ENCODE results near the gene UQCC3.
"Not testable (repeated sequence)": the region's sequence is repeated elsewhere in the genome, so short reads cannot be mapped to it uniquely, and the experiment has no call there.

UQCC3 gene

DNA sequence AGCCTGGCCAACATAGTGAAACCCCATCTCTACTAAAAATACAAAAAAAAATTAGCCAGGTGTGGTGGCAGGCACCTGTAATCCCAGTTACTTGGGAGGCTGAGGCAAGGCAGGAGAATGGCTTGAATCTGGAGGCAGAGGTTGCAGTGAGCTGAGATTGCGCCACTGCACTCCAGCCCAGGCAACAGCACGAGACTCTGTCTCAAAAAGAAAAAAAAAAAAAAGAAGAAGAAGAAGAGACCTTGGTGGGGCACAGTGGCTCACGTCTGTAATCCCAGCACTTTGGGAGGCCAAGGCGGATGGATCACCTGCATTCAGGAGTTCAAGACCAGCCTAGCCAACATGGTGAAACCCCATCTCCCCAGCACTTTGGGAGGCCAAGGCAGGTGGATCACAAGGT is 32.4 kb downstream of the UQCC3 start:
- not testable (repeated sequence) for DNase-seq (ENCODE audit: low spot score)

DNA sequence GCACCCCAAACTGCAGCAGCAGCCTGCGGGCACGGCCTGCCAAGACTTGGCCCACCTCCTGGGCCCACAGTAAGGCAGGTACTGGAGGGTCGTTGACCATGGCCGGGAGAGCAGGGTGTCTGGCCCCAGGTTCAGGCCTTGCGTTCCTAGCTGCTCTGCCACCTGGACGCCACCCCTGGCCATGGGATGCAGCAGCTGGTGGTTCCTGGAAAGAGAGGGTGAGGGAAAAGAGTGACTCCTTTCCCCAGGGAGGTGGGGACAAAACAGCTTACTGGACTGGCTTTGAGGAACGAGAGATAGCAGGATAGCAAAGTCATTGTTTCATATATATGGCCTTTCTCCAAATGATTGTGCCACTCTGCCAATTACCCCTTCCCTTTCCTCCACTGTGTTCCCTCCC is 33.9 kb downstream of the UQCC3 start:
- DNase-seq (ENCODE audit: low spot score) = peak; percentile 59

DNA sequence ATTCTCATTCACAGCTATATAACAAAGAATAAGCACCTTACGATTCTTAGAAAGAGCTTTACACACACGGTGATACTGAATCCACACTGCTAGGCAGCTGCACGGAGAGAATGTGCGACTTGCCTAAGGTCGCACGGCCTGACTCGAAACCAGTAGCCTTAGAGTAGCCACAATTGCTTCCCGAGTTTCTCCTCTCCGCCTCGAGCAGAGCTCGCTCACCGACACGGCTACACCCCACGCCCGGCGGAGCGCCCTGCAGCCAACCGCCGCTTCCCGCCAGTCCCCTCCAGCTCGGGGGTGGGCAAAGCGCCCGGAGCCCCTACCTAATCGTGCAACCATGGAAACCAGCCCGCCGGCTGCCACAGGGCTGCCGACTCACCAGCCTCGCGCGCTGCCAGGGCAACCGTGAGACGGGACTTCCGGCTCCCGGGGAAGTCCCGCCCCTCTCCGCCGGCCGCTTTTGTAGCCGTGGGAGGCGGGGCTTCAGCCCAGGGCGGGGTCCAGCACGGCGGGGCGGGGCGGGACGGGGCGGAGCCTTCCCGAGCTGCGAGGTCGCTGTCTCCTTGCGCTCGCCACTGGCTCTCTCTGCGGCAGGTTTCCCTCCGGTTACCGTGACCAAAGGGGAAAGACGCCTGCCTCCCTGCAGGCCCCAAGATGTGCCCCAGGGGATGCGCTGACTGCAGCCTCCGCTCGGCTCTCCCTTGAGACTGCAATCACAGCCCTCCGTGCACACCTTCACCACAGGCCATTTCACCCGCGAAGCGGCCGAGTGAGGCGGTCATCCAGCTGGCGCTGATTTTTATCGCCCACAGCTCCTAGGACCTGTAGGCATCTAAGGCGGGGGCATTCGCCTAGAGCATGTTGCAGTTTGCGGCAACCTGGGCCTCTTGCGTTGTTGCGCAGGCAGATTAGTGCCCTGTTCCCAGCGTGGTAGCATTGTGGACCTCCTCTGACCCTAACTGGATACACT is 34.7 kb downstream of the UQCC3 start:
- peak; percentile 96 for DNase-seq (ENCODE audit: low spot score)

GRCh38 chr11:62706850-62707247 is 35.4 kb downstream of the UQCC3 start:
- no peak for DNase-seq (ENCODE audit: low spot score)

DNA sequence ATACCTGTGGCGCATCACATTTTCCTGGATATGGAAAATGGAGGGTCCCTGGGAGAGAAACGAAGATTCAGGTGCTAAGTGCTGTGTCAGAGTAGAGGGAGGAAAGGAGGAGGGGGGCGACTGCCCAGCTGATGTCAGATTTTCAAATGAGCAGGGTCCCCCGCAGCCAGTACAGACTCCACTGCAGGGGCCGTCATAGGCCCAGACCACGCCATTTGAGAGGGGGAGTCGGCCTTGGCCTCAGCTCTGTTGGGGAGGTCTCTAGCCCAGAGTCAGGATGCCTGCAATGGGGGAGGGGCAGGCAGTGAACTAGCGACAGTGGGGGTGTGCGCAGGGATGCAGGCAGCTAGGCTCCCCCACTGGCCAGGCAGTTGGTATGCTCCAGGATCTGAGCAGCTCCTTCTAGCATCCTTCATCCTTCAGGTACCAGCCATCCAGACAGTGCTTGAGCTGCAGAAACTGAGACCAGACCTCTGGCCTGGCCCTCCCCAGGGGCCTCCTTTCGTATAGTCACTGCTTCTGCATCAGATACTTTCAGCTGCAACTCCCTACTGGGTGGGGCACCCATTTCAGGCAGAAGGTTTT is 35.9 kb downstream of the UQCC3 start, which contains the start of the genes BSCL2 and GNG3:
Gene BSCL2 (minus strand): TSS at position 148 of the 585 bp plus-strand sequence. CDS start 229 bp downstream, outside the sequence.
Gene GNG3 (plus strand): TSS at position 400 of the 585 bp plus-strand sequence. CDS start 620 bp downstream, outside the sequence.
- no peak for DNase-seq (ENCODE audit: low spot score)

DNA sequence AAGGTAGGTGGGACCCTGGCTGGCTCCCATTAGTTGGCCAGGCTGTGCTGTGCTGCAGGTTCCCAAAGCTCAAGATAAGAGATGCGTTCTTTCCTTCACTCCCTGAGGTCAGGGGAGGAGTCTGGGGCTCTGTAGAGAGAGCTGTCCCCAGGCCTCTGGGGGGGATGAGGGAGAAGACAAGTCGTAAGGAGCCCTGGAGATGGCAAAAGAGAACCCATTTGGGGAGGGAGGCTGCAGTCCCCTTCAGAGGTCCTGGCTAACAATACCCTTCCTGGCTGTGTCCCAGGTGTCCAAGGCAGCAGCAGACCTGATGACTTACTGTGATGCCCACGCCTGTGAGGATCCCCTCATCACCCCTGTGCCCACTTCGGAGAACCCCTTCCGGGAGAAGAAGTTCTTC is 36.9 kb downstream of the UQCC3 start:
- no peak for DNase-seq (ENCODE audit: low spot score)

DNA sequence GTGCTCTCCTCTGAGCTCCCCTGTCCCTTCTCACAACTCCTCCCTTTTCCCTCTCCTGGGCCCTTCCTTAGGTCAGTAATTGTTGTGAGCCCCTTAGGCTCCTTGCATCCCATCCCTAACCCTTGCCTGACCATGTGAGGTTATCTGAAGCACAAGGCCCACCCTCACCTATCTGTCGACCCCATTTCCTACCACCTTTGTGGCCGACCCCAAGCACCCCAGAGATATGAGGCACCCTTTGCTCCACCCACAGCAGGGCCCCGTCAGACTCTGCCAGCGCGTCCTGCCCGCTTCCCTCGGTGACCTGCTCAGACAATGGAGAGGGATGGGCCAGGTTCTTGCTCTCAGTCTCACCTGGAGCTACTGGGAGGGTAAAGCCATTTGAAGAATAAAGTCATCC is 37.3 kb downstream of the UQCC3 start:
- no peak for DNase-seq (ENCODE audit: low spot score)

- peak; percentile 97 for DNase-seq (ENCODE audit: low spot score)
Observed at GRCh38 chr11:62709247-62710000, 38.0 kb downstream of the UQCC3 start.

DNA sequence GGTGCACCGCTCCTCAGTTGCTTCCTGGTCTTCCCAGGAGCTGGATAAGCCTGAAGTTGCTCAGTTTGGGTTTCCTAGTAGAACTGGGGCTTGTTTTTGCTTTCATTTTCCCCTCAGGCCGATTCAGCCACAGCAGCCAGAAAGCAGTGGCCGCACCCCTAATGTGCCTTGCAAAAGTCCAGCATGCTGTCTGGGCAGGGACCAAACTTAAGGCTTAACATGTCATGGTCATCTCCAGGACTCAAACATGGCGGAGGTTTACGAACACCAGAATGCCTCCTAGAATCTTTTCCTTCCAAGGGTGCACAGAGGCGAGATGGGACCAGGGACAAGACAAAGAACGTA is 38.5 kb downstream of the UQCC3 start:
- DNase-seq (ENCODE audit: low spot score) = no peak

- DNase-seq (ENCODE audit: low spot score) = no peak
Observed at GRCh38 chr11:62712276-62712812, 40.9 kb downstream of the UQCC3 start.

GRCh38 chr11:62712861-62713260 is 41.4 kb downstream of the UQCC3 start:
- DNase-seq (ENCODE audit: low spot score) = no peak

DNA sequence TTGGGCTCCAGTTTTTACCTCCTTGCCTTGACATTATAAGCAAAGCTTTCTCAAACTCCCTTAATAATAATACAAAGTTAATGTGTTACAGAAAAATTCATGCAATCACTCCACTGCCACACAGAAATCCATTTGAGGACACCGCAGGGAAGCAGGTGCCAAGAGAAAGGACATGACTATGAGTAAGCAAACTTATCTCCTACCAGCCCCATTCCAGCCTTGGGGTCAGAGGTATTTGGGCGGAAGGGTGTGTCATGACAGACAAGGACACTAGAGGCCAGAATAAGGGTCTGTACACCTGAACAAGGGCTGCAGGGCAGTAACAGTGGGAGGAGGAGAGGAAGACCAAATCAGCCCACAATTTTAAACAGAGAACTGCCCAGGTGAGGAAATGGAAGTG is 41.9 kb downstream of the UQCC3 start:
- DNase-seq (ENCODE audit: low spot score) = peak; percentile 84

DNA sequence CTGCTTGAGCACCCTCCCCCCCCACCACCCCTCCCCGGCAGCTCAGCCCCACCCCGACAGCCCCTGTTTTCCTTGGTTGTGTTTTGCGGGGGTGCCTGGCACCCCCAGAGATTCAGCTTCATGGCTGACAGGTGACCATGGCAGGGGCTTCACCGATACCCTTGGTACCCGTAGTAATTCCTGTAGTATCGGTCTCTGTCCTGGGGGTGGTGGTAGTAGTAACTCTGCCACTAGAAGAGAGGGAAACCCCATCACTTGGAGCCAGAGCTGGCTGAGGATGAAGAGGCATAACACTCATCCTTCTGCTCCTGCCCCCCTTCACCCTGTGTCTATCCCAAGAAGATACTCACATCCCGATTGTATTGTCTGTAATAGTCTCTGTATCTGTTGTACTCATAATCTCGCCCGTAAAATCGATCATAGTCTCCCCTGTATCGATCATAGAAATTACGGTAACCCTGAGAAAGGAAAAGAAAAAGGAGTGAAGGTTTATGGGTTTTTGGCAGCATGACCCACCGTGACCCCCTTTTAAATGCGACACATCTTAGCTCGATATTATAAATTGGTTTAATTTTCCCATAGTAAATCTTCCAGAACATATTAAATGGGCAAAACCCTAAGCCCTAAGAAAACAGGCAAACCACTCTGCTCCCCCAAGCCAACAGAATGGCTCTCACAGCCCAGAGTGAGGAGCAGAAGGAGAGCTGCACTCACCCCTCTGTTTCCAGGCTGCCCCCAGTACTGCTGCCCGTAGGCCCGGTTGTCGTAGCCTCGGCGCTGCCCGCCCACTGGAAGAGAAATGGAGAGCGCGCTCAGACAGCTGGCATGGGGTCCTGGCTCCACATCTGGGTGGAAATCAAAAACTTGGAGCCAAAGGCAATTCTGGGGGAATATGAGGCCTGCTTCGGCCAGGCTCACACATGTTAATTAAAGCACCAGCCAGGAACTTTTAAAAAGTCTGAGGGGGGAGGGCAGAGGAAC is 44.0 kb downstream of the UQCC3 start:
- DNase-seq (ENCODE audit: low spot score) = no peak

GRCh38 chr11:62716206-62716605 is 44.7 kb downstream of the UQCC3 start:
- no peak for DNase-seq (ENCODE audit: low spot score)

DNA sequence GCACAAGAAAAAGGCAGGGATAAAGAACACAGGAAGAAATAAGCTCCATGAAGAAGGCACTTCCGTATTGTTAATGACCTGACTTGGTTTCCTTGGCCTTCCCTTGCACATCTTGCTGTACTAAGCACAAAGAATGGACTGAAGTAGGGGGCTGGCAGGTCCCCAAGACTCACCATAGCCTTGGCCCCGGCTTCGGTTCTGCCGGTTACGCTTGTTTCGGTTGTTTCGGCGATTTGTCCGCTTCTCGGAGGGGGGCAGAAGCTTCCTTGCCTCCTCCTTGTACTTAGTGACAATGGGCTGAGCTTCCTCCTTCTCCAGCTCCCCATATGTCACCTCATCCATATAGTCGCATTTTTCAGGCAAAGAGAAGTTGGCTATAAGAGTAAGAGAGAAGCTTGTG is 45.3 kb downstream of the UQCC3 start:
- DNase-seq (ENCODE audit: low spot score) = no peak

DNA sequence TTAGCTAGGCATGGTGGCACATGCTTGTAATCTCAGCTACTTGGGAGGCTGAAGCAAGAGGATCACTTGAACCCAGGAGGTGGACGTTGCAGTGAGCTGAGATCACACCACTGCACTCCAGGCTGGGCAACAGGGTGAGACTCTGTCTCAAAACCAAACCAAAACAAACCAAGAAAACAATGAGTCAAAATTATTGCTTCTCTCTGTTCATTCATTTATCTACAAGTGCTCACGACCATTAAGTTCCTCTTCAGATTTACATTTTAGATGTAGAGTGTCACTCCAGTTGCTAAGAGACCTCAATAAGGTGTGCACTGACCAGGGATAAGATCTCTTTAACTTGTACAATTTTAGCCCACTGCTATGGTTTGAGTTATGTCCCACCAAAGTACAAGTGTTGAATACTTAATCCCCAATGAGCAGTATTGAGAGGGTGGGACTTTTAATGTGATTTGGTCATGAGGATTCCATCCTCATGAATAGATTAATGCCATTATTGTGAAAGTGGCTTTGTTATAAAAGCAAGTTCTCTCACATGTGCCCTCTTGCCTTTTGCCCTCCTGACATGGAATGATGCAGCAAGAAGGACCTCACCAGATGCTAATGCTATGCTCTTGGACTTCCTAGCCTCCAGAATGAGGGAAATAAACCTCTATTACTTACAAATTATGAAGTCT is 48.0 kb downstream of the UQCC3 start:
- DNase-seq (ENCODE audit: low spot score) = no peak

GRCh38 chr11:62721994-62722393 is 50.5 kb downstream of the UQCC3 start:
- DNase-seq (ENCODE audit: low spot score) = no peak
